ENCODE results near the gene ASTL.

DNA sequence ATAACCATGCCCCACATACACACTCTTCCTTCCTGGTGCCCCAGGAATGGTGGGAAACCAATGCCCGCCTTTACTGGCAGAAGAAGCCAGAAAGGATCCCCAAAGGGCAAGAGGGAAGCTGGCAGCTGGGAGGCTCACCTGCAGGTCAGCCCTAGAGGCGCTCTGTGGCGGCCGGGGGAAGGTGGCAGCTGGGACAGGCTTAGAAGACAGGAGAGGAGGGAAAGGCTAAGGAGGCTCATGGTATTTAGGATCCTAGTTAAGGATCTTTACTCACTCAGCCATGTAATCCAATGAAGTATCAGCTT lies 45.8 kb downstream of the ASTL start:
- TF ChIP-seq CTCF (IDR thresholded peaks at IDR 0.05): no peak
- TF ChIP-seq POLR2A (IDR thresholded peaks at IDR 0.05): no peak

Measured in uterus (tissue), 2 donors.